ENCODE measurements around the gene GREB1.

GREB1 gene

DNA sequence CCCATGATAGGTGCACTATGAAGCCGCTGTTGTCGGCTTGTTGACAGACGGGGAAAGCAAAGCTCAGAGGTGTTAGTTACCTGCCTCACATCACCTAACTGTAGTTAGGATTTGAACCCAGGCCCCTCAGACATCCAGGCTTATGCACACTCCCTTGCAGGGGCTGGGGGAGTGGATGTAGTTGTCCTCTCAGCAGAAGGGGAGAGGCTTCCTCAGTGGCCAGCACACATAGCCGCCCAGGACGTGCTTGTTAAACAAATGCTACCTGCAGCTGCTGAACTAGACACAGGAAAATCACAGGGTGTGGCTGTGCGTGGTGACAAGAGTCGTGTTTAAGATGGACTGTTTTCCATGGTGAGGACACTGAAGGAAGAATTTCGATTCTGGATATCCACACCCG is 39.2 kb downstream of the GREB1 start:
- TF ChIP-seq EGR1 (IDR thresholded peaks at IDR 0.05) (no peak), TAF1 (IDR thresholded peaks at IDR 0.05; ENCODE audit: low read depth) (no peak)
- TF ChIP-seq, protein P1, sequence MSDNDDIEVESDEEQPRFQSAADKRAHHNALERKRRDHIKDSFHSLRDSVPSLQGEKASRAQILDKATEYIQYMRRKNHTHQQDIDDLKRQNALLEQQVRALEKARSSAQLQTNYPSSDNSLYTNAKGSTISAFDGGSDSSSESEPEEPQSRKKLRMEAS (IDR thresholded peaks at IDR 0.05): no peak

DNA sequence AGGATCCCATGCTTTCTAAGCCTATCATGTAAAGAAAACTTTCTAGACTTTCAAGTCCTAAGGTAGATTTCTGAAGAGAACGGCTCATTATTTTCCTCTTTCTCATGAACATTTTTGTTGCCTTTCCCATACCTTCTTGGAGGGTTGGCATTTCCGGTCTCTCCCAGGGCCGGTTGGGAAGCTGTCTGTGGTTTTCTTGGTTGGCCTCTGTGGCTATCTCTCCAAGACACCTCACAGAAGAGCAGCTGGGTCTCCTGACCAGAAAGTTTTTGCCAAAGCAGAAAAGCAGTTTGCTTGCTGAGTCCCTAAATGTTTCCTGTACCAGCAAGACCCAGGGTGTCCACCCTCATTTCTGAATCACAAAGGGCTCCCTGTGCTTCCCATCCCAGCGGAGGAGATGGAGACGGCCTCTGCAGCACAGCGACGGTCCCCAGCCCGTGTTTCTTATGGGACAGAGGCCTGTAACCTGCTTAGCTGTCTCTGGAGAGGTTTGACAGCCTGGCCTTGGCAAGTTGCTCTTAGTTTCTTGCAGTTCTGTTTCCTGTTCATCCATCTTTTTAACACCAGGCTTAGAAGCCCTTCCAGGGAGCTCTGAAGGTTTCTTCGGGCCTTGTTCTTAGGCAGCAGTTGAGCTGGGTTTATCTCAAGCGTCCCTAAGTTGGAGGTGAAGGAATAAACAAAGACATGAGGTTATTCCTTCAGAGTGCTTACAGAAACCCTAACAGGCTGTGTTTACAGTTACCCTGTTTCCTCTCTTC is 39.8 kb downstream of the GREB1 start:
- no peak for TF ChIP-seq TCF12 (IDR thresholded peaks at IDR 0.05; ENCODE audit: low read depth)
- no peak for TF ChIP-seq TAF1 (IDR thresholded peaks at IDR 0.05; ENCODE audit: low read depth)
- TF ChIP-seq CEBPB (IDR thresholded peaks at IDR 0.05): no peak
- no peak for TF ChIP-seq TEAD4 (IDR thresholded peaks at IDR 0.05)
- no peak for TF ChIP-seq FOXM1 (IDR thresholded peaks at IDR 0.05; ENCODE audit: borderline replicate concordance, low read depth)
- TF ChIP-seq YY1 (IDR thresholded peaks at IDR 0.05; ENCODE audit: low read depth): no peak
- TF ChIP-seq EP300 (IDR thresholded peaks at IDR 0.05; ENCODE audit: borderline replicate concordance): no peak
- TF ChIP-seq, protein P2, sequence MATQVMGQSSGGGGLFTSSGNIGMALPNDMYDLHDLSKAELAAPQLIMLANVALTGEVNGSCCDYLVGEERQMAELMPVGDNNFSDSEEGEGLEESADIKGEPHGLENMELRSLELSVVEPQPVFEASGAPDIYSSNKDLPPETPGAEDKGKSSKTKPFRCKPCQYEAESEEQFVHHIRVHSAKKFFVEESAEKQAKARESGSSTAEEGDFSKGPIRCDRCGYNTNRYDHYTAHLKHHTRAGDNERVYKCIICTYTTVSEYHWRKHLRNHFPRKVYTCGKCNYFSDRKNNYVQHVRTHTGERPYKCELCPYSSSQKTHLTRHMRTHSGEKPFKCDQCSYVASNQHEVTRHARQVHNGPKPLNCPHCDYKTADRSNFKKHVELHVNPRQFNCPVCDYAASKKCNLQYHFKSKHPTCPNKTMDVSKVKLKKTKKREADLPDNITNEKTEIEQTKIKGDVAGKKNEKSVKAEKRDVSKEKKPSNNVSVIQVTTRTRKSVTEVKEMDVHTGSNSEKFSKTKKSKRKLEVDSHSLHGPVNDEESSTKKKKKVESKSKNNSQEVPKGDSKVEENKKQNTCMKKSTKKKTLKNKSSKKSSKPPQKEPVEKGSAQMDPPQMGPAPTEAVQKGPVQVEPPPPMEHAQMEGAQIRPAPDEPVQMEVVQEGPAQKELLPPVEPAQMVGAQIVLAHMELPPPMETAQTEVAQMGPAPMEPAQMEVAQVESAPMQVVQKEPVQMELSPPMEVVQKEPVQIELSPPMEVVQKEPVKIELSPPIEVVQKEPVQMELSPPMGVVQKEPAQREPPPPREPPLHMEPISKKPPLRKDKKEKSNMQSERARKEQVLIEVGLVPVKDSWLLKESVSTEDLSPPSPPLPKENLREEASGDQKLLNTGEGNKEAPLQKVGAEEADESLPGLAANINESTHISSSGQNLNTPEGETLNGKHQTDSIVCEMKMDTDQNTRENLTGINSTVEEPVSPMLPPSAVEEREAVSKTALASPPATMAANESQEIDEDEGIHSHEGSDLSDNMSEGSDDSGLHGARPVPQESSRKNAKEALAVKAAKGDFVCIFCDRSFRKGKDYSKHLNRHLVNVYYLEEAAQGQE (IDR thresholded peaks at IDR 0.05; ENCODE audit: low read depth): no peak
- TF ChIP-seq NFIC (IDR thresholded peaks at IDR 0.05): no peak
- no peak for TF ChIP-seq EGR1 (IDR thresholded peaks at IDR 0.05)
- TF ChIP-seq, protein P1 (IDR thresholded peaks at IDR 0.05): no peak
- no peak for TF ChIP-seq CREB1 (IDR thresholded peaks at IDR 0.05; ENCODE audit: low read depth)
- no peak for TF ChIP-seq ZBTB7A (IDR thresholded peaks at IDR 0.05; ENCODE audit: low read depth)
- TF ChIP-seq, protein P3, sequence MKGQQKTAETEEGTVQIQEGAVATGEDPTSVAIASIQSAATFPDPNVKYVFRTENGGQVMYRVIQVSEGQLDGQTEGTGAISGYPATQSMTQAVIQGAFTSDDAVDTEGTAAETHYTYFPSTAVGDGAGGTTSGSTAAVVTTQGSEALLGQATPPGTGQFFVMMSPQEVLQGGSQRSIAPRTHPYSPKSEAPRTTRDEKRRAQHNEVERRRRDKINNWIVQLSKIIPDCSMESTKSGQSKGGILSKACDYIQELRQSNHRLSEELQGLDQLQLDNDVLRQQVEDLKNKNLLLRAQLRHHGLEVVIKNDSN (IDR thresholded peaks at IDR 0.05): no peak
- TF ChIP-seq RAD21 (IDR thresholded peaks at IDR 0.05; ENCODE audit: low read depth): no peak

DNA sequence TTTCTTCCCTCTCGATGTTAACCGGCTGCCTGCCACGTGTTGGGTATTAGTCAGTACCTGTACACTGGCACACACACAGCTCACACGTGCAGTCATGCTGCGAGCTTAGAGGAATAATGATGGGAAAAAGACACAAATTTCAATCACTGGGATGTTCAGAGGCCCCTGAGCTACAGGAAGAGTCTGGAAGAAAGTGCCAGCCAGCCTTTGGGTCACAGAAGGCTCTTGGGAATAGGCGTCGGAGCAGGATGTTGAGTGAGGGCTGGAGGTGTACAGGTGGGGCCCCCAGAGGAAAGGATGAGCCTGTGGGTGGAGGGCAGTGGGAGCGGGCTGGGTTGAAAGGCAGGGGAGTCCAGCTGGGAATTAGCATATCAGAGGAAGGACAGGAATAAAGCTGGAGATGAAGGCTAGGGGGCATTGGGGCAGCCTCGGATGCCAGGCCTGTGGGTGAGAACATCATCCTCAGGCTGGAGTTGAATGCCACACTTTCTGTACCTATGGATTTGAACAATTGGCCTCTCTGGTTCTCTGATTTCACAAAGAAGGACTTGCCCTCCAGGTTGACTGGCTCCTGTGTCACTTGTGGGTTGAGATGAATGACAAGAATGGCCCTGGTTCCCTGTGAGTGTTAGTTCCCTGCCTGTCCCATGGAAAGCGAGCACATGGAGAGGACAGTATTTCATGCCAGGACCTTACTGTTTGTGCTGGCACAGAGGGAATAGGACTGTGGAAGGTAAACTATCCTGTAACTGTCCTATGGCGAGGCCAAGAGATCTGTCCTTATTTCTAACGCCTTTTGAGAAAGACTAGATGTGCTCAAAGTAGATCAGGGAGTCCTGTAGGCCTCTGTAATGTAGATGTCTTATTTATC is 40.6 kb downstream of the GREB1 start:
- no peak for TF ChIP-seq RAD21 (IDR thresholded peaks at IDR 0.05; ENCODE audit: low read depth)
- no peak for TF ChIP-seq CEBPB (IDR thresholded peaks at IDR 0.05)
- TF ChIP-seq EGR1 (IDR thresholded peaks at IDR 0.05): no peak
- TF ChIP-seq NFIC (IDR thresholded peaks at IDR 0.05): no peak
- no peak for TF ChIP-seq TCF12 (IDR thresholded peaks at IDR 0.05; ENCODE audit: low read depth)
- no peak for TF ChIP-seq EP300 (IDR thresholded peaks at IDR 0.05; ENCODE audit: borderline replicate concordance)
- no peak for TF ChIP-seq FOXM1 (IDR thresholded peaks at IDR 0.05; ENCODE audit: borderline replicate concordance, low read depth)
- TF ChIP-seq TEAD4 (IDR thresholded peaks at IDR 0.05): no peak
- no peak for TF ChIP-seq TAF1 (IDR thresholded peaks at IDR 0.05; ENCODE audit: low read depth)
- no peak for TF ChIP-seq CREB1 (IDR thresholded peaks at IDR 0.05; ENCODE audit: low read depth)
- TF ChIP-seq, protein P3 (IDR thresholded peaks at IDR 0.05): no peak
- TF ChIP-seq, protein P2 (IDR thresholded peaks at IDR 0.05; ENCODE audit: low read depth): no peak
- no peak for TF ChIP-seq YY1 (IDR thresholded peaks at IDR 0.05; ENCODE audit: low read depth)
- TF ChIP-seq, protein P1 (IDR thresholded peaks at IDR 0.05): no peak
- TF ChIP-seq ZBTB7A (IDR thresholded peaks at IDR 0.05; ENCODE audit: low read depth): no peak

DNA sequence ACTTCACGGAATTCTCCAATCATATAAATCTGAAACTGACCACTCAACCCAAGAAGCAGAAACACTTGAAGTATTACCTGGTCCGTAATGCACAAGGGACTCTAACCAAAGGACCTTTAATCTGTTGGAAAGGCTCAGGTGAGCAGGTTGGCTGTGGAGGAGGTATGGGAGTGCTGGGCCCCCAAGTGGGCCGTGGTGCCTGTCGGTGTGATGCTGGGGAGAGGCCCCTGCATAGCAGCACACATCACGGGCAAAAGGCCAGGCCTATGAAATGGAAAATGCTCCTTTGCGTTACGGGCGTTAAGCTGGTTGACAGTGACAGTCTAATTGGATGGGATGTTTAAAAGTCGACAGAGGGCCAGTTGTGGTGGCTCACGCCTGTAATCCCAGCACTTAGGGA is 42.6 kb downstream of the GREB1 start:
- TF ChIP-seq EGR1 (IDR thresholded peaks at IDR 0.05) (no peak), NFIC (IDR thresholded peaks at IDR 0.05) (no peak), ZBTB7A (IDR thresholded peaks at IDR 0.05; ENCODE audit: low read depth) (no peak), TEAD4 (IDR thresholded peaks at IDR 0.05) (no peak), TAF1 (IDR thresholded peaks at IDR 0.05; ENCODE audit: low read depth) (no peak), FOXM1 (IDR thresholded peaks at IDR 0.05; ENCODE audit: borderline replicate concordance, low read depth) (no peak), EP300 (IDR thresholded peaks at IDR 0.05; ENCODE audit: borderline replicate concordance) (no peak), YY1 (IDR thresholded peaks at IDR 0.05; ENCODE audit: low read depth) (no peak), CREB1 (IDR thresholded peaks at IDR 0.05; ENCODE audit: low read depth) (no peak), RAD21 (IDR thresholded peaks at IDR 0.05; ENCODE audit: low read depth) (no peak), CEBPB (IDR thresholded peaks at IDR 0.05) (no peak), TCF12 (IDR thresholded peaks at IDR 0.05; ENCODE audit: low read depth) (no peak)
- TF ChIP-seq, protein P3 (IDR thresholded peaks at IDR 0.05): no peak
- TF ChIP-seq, protein P1 (IDR thresholded peaks at IDR 0.05): no peak
- TF ChIP-seq, protein P2 (IDR thresholded peaks at IDR 0.05; ENCODE audit: low read depth): no peak
